Endothelial cell of umbilical vein (primary cell): ENCODE data around the gene NMNAT3. TPM values are rescaled to one million over a fixed set of nuclear protein-coding genes. Genes with fewer than 3 reads are reported as not detected.

ENCODE experiments used
- BruUV-seq: library from RNA; stranded (reverse); fragments of 400-500 nt; replicated peaks from 2 replicates; lab custom pipeline; 2021; lab: Mats Ljungman, UMichigan
- CTCF ChIA-PET: fragments of 300-600, 350-600 bp; sonication (Branson Sonifier 250); formaldehyde crosslinking; loops from one replicate; lab custom pipeline; 2021; ENCODE audit warnings: antibody characterized with exemption, inconsistent platforms; lab: Charles Lee
- POLR2A ChIA-PET: fragments of 300-600, 350-600 bp; sonication (Branson Sonifier 250); formaldehyde crosslinking; loops from one replicate; lab custom pipeline; 2021; ENCODE audit warnings: antibody characterized with exemption, inconsistent platforms; lab: Charles Lee
- DNase-seq: peaks from one replicate; pipeline ENCODE4 v3.0.0-alpha.2; 2011; ENCODE audit warnings: low read depth, low spot score
- FAIRE-seq: peaks from 2 replicates; lab custom pipeline; 2011; peaks lifted over from hg19 to GRCh38; lab: Jason Lieb, UNC
- H2AFZ ChIP-seq: 2 replicates; pipeline ENCODE4 v1.6.0; 2012; ENCODE audit warnings: low read depth, low read length, control low read depth, inconsistent platforms
- H3K27ac ChIP-seq: 2 replicates; pipeline ENCODE4 v1.5.1; 2011; ENCODE audit warnings: low read depth, mild to moderate bottlenecking, control low read depth, low read length, moderate library complexity; ENCODE audit not compliant: insufficient read depth
- H3K27me3 ChIP-seq, 2 experiments: 2 replicates each; pipeline versions ENCODE4 v1.6.0 to v1.6.1; 2011; ENCODE audit warnings: low read length in 2 of 2, mixed read lengths in 1 of 2; ENCODE audit not compliant: control insufficient read depth in 2 of 2, insufficient read depth in 2 of 2
- H3K36me3 ChIP-seq, 2 experiments: 2 replicates in 1 of 2; 3 replicates in 1 of 2; pipeline ENCODE4 v1.5.1; 2011; ENCODE audit warnings: low read length in 2 of 2, mild to moderate bottlenecking in 1 of 2, moderate library complexity in 1 of 2; ENCODE audit not compliant: control insufficient read depth in 2 of 2, insufficient read depth in 2 of 2; ENCODE audit errors: extremely low read depth in 1 of 2
- H3K4me1 ChIP-seq: 3 replicates; pipeline ENCODE4 v1.5.1; 2011; ENCODE audit warnings: mild to moderate bottlenecking, low read length; ENCODE audit not compliant: control insufficient read depth, insufficient read depth; ENCODE audit errors: extremely low read depth
- H3K4me2 ChIP-seq: 2 replicates; pipeline ENCODE4 v1.6.1; 2011; ENCODE audit warnings: low read length, control low read depth, mixed read lengths; ENCODE audit not compliant: insufficient read depth
- H3K4me3 ChIP-seq, 3 experiments: fragments of 200-600 bp in 1 of 3; sonication (generic), shearing (Covaris generic) in 1 of 3; replicated peaks in 1 of 3; 2 replicates each; pipeline ENCODE4 v1.5.1; 2011 to 2016; ENCODE audit warnings: control low read depth in 3 of 3, low read length in 3 of 3, mild to moderate bottlenecking in 2 of 3, inconsistent platforms in 1 of 3, low read depth in 1 of 3, moderate library complexity in 1 of 3; ENCODE audit not compliant: insufficient read depth in 1 of 3
- H3K79me2 ChIP-seq: 2 replicates; pipeline ENCODE4 v1.6.0; 2012; ENCODE audit warnings: low read length, inconsistent platforms; ENCODE audit not compliant: control insufficient read depth, insufficient read depth
- H3K9ac ChIP-seq: replicated peaks from 2 replicates; pipeline ENCODE3; 2011; ENCODE audit warnings: low read length, control low read depth; ENCODE audit not compliant: insufficient read depth; ENCODE audit errors: extremely low read depth
- H3K9me1 ChIP-seq: replicated peaks from 3 replicates; pipeline ENCODE4 v1.6.0; 2011; ENCODE audit warnings: mild to moderate bottlenecking, low read length; ENCODE audit not compliant: control insufficient read depth, insufficient read depth; ENCODE audit errors: extremely low read depth
- H3K9me3 ChIP-seq: replicated peaks from 2 replicates; pipeline ENCODE4 v1.5.1; 2012; ENCODE audit warnings: low read length, inconsistent platforms; ENCODE audit not compliant: control insufficient read depth, insufficient read depth
- H4K20me1 ChIP-seq: replicated peaks from 2 replicates; pipeline ENCODE3; 2011; ENCODE audit warnings: mild to moderate bottlenecking, low read length; ENCODE audit not compliant: control insufficient read depth, insufficient read depth; ENCODE audit errors: extremely low read depth
- EZH2 ChIP-seq: IDR thresholded peaks from 2 replicates; pipeline ENCODE4 v1.6.1; 2012; ENCODE audit warnings: borderline replicate concordance, low read depth, mild to moderate bottlenecking, moderate library complexity, low read length, inconsistent platforms; ENCODE audit not compliant: severe bottlenecking
- FOS ChIP-seq: IDR thresholded peaks from 2 replicates; pipeline ENCODE4 v1.6.1; 2011; ENCODE audit warnings: mild to moderate bottlenecking, low read length, moderate library complexity, borderline replicate concordance; ENCODE audit not compliant: insufficient read depth
- GATA2 ChIP-seq: IDR thresholded peaks from 2 replicates; pipeline ENCODE4 v1.7.0; 2011; ENCODE audit warnings: low read depth, mild to moderate bottlenecking, moderate library complexity, mixed read lengths, low read length; ENCODE audit not compliant: insufficient read length, insufficient read depth
- JUN ChIP-seq: IDR thresholded peaks from 2 replicates; pipeline ENCODE4 v1.6.1; 2011; ENCODE audit warnings: borderline replicate concordance, low read depth; ENCODE audit not compliant: insufficient read length, insufficient read depth
- MYC ChIP-seq: IDR thresholded peaks from one replicate; pipeline ENCODE4 v1.6.1; 2011; ENCODE audit warnings: mild to moderate bottlenecking, low read depth, low read length
- POLR2A ChIP-seq: IDR thresholded peaks from 2 replicates; pipeline ENCODE4 v1.6.1; 2012; ENCODE audit warnings: low read depth, mild to moderate bottlenecking, control low read depth, low read length
- POLR2AphosphoS5 ChIP-seq: IDR thresholded peaks from 2 replicates; pipeline ENCODE4 v1.6.1; 2012; ENCODE audit warnings: low read depth, mild to moderate bottlenecking, control low read depth, low read length, moderate library complexity; ENCODE audit not compliant: insufficient read depth
- dilution Hi-C: fragments of 300-500 bp; cut with MboI; formaldehyde crosslinking; loops from one replicate; pipeline ENCODE4 v1.15.0; 2019; ENCODE audit warnings: low sequenced_read_pairs; ENCODE audit not compliant: extremely low pct_ligation_motif_present
- intact Hi-C: fragments of 100-400 bp; cut with micrococcal nuclease; formaldehyde crosslinking; loops from one replicate; pipeline ENCODE4 v1.10.0; 2022
- polyA plus RNA-seq, 4 experiments: library from polyadenylated mRNA; depleted of rRNA in 3 of 4; stranded (reverse) in 3 of 4; unstranded in 1 of 4; fragments of >200 nt; gene quantifications; 2 replicates each; pipeline versions ENCODE4 v1.2.1 to v1.2.3, GENCODE V29; 2011 to 2012; ENCODE audit warnings: missing spikeins in 1 of 4
- total RNA-seq: library from RNA; stranded (reverse); gene quantifications from 2 replicates; pipeline ENCODE4 v1.2.3, GENCODE V29; 2021
- TF ChIP-seq, protein P1 (sequence below), 2 donors: IDR thresholded peaks; 1 replicate in 1 of 2; 2 replicates in 1 of 2; pipeline ENCODE4 v1.5.1; 2011; ENCODE audit warnings: low read length in 2 of 2, mild to moderate bottlenecking in 2 of 2, moderate library complexity in 2 of 2, control low read depth in 1 of 2, inconsistent platforms in 1 of 2, low read depth in 1 of 2; ENCODE audit not compliant: insufficient read depth in 1 of 2; ENCODE audit errors: extremely low read depth in 1 of 2
- TF ChIP-seq, protein P2 (sequence below): IDR thresholded peaks from 2 replicates; pipeline ENCODE4 v1.6.1; 2011; ENCODE audit not compliant: insufficient read depth, insufficient read length

The NMNAT3 gene
- total and polyA plus RNA-seq, 2 donors (not counting 3 experiments of a cell fraction or from before 2014, with no cell fraction given): 0.59 to 0.60 TPM

DNA sequence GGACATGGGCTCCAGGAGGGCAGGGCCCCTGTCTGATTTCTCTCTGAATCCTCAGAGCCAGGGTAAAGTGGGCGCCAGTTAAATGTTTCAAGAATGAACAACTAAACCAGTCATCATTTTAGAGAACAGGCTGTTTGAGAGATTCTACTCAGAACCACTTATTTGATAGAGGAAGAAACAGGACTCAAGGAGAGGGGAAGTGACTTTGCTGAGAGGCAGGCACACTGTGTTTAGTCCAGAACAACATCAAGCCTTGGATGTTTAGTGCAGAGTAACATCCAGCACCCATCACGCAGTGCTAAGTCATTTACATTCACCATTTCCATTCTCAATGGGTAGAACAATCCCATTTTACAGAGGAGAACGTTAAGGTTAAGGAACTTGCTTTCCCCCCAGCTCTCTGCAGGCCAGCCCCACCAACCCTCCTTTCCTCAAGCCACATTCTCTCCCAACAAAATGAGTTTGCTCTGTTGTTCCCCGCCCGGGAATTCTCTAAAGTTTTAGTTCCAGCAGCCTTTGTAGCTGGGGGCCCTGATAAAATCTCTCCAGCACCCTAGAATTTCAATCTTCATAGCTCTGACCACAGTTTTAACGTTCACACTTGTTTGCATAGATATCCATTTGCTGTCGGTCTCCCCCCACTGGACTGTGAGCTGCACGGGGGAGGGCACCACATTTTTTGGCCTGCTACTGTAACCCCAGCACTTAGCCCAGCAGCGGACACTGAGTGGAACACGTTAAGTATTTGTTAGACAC lies 962 bp downstream of the NMNAT3 start:
- Histone ChIP-seq H3K27me3 (no peaks in the 10 kb centered on the region), H3K9me1 (no peaks in the 10 kb centered on the region), H4K20me1 (no peaks in the 10 kb centered on the region), H3K4me2 (no peak overlapping the region), H3K4me1 (no peaks in the 10 kb centered on the region), H2AFZ (no peak overlapping the region), H3K9me3 (no peaks in the 10 kb centered on the region), H3K4me3 (no peak overlapping the region), H3K27ac (no peak overlapping the region), H3K79me2 (no peaks in the 10 kb centered on the region), H3K9ac (no peak overlapping the region), H3K36me3 (no peaks in the 10 kb centered on the region)
- ChIA-PET POLR2A (no interaction called here), CTCF (no interaction called here)
- dilution Hi-C loops (no loop called here), intact Hi-C loops (loop anchor here (5.0 to 10.0 kb wide), 2 partner anchors 140 to 252 kb away; partner anchors contain the start of gene RBP1)
- TF ChIP-seq JUN (no peak), MYC (no peak), GATA2 (no peak), POLR2AphosphoS5 (no peak), EZH2 (no peak), FOS (no peak), POLR2A (no peak)
- TF ChIP-seq, protein P1, sequence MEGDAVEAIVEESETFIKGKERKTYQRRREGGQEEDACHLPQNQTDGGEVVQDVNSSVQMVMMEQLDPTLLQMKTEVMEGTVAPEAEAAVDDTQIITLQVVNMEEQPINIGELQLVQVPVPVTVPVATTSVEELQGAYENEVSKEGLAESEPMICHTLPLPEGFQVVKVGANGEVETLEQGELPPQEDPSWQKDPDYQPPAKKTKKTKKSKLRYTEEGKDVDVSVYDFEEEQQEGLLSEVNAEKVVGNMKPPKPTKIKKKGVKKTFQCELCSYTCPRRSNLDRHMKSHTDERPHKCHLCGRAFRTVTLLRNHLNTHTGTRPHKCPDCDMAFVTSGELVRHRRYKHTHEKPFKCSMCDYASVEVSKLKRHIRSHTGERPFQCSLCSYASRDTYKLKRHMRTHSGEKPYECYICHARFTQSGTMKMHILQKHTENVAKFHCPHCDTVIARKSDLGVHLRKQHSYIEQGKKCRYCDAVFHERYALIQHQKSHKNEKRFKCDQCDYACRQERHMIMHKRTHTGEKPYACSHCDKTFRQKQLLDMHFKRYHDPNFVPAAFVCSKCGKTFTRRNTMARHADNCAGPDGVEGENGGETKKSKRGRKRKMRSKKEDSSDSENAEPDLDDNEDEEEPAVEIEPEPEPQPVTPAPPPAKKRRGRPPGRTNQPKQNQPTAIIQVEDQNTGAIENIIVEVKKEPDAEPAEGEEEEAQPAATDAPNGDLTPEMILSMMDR (IDR thresholded peaks at IDR 0.05; ENCODE audit: extremely low read depth in 1 of 2, insufficient read depth in 1 of 2, low read depth in 1 of 2, low read length in 2 of 2): no peak
- TF ChIP-seq, protein P2, sequence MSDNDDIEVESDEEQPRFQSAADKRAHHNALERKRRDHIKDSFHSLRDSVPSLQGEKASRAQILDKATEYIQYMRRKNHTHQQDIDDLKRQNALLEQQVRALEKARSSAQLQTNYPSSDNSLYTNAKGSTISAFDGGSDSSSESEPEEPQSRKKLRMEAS: no peak
- DNase-seq (no peak), FAIRE-seq (no peak)
- BruUV-seq: no TSS peak
